HepG2 (cell line): ENCODE measurements around the gene ATG4B. TPM values are rescaled to one million over a fixed set of nuclear protein-coding genes. Genes with fewer than 3 reads are reported as not detected.

ENCODE experiments used
- ATF7-NPFF ChIP-seq: sonication (generic); formaldehyde crosslinking; IDR thresholded peaks from 2 replicates; pipeline ENCODE4 v1.8.1; 2023; ENCODE audit warnings: mild to moderate bottlenecking, low read depth, missing genetic modification reagents, moderate library complexity
- GATA4 ChIP-seq: sonication (generic); IDR thresholded peaks from 2 replicates; pipeline ENCODE4 v1.6.1; 2016; ENCODE audit warnings: antibody characterized with exemption, low read depth, borderline replicate concordance
- IRX3 ChIP-seq: sonication (generic); formaldehyde crosslinking; IDR thresholded peaks from 2 replicates; pipeline ENCODE4 v1.8.1; 2023; ENCODE audit warnings: mild to moderate bottlenecking, low read depth, missing genetic modification reagents, borderline replicate concordance
- MXD4 ChIP-seq: IDR thresholded peaks from 2 replicates; pipeline ENCODE4 v1.6.1; 2016; ENCODE audit warnings: mild to moderate bottlenecking, missing biosample characterization, missing genetic modification reagents
- NR3C1 ChIP-seq: sonication (generic); formaldehyde crosslinking; IDR thresholded peaks from 2 replicates; pipeline ENCODE4 v1.4.0; 2020; ENCODE audit warnings: missing genetic modification reagents
- POGZ ChIP-seq: sonication (generic); formaldehyde crosslinking; IDR thresholded peaks from 2 replicates; pipeline ENCODE4 v1.4.0; 2020; ENCODE audit warnings: mild to moderate bottlenecking, missing genetic modification reagents
- SETDB1 ChIP-seq: sonication (generic); formaldehyde crosslinking; IDR thresholded peaks from 2 replicates; pipeline ENCODE4 v1.5.1; 2020; ENCODE audit warnings: missing genetic modification reagents, mild to moderate bottlenecking, borderline replicate concordance
- TEAD3 ChIP-seq: optimal IDR thresholded peaks from 2 replicates; pipeline ENCODE3; 2016; ENCODE audit warnings: borderline replicate concordance
- WIZ ChIP-seq: sonication (generic); formaldehyde crosslinking; IDR thresholded peaks from 2 replicates; pipeline ENCODE4 v1.5.1; 2020; ENCODE audit warnings: mild to moderate bottlenecking, missing genetic modification reagents
- ZBTB8A ChIP-seq: sonication (generic); formaldehyde crosslinking; IDR thresholded peaks from 2 replicates; pipeline ENCODE4 v1.4.0; 2020; ENCODE audit warnings: mild to moderate bottlenecking, low read depth, missing genetic modification reagents, borderline replicate concordance
- ZNF558 ChIP-seq: sonication (generic); formaldehyde crosslinking; IDR thresholded peaks from 2 replicates; pipeline ENCODE4 v1.9.0; 2022; ENCODE audit warnings: mild to moderate bottlenecking, missing genetic modification reagents, borderline replicate concordance
- polyA plus RNA-seq, 8 experiments: library from polyadenylated mRNA; depleted of rRNA in 3 of 8; stranded (reverse) in 7 of 8; unstranded in 1 of 8; fragments of >200 nt; fragmentation: Illumina TruSeq in 4 of 8; extraction: Trizol in 4 of 8; gene quantifications; 2 replicates each; pipeline versions ENCODE4 v1.2.1 to v1.2.3, GENCODE V29; 2011 to 2016; ENCODE audit warnings: low read depth in 4 of 8, missing spikeins in 1 of 8, mixed read lengths in 1 of 8; ENCODE audit not compliant: insufficient read depth in 1 of 8
- total RNA-seq, 5 experiments: library from RNA; depleted of rRNA; stranded (reverse); fragments of >200 nt; fragmentation: Illumina TruSeq; extraction: Trizol; gene quantifications; 2 replicates each; pipeline ENCODE4 v1.2.3, GENCODE V29; 2016; ENCODE audit warnings: low read depth in 1 of 5
- TF ChIP-seq, protein P1 (sequence below): sonication (generic); formaldehyde crosslinking; IDR thresholded peaks from 2 replicates; pipeline ENCODE4 v1.4.0; 2020; ENCODE audit warnings: missing genetic modification reagents
- TF ChIP-seq, protein P2 (sequence below): sonication (generic); formaldehyde crosslinking; IDR thresholded peaks from 2 replicates; pipeline ENCODE4 v1.4.0; 2020; ENCODE audit warnings: missing genetic modification reagents, borderline replicate concordance
- TF ChIP-seq, protein P3 (sequence below): sonication (generic); formaldehyde crosslinking; IDR thresholded peaks from 2 replicates; pipeline ENCODE4 v1.4.0; 2020; ENCODE audit warnings: missing genetic modification reagents, mild to moderate bottlenecking, borderline replicate concordance
- TF ChIP-seq, protein P4 (sequence below): sonication (generic); formaldehyde crosslinking; IDR thresholded peaks from 2 replicates; pipeline ENCODE4 v1.5.1; 2020; ENCODE audit warnings: mild to moderate bottlenecking, missing genetic modification reagents, moderate library complexity

ATG4B gene
- total and polyA plus RNA-seq, 2 of the 13 experiments (the other 11 are each of a cell fraction or from before 2014, with no cell fraction given), result 95.5 to 239 TPM

DNA sequence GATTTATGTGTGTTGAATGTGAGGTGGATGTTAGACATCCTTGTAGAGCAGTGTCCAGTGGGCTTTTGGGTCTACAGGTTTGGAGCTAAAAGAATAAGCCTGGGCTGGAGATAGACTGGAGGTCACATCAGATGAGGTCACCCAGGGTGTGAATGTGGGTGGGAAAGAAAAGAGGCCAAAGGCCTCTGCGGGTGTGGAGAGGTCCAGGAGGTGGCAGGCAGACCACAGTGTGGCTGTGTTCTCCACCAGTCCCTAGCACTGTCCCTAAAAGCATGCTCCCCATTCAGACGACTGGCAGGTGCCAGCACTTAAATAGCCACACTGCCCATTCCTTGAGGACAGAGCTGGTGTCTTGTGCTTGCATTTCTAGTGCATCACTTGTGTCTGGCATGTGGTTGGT is 4.1 kb downstream of the ATG4B start (continued):
- TF ChIP-seq, protein P1, sequence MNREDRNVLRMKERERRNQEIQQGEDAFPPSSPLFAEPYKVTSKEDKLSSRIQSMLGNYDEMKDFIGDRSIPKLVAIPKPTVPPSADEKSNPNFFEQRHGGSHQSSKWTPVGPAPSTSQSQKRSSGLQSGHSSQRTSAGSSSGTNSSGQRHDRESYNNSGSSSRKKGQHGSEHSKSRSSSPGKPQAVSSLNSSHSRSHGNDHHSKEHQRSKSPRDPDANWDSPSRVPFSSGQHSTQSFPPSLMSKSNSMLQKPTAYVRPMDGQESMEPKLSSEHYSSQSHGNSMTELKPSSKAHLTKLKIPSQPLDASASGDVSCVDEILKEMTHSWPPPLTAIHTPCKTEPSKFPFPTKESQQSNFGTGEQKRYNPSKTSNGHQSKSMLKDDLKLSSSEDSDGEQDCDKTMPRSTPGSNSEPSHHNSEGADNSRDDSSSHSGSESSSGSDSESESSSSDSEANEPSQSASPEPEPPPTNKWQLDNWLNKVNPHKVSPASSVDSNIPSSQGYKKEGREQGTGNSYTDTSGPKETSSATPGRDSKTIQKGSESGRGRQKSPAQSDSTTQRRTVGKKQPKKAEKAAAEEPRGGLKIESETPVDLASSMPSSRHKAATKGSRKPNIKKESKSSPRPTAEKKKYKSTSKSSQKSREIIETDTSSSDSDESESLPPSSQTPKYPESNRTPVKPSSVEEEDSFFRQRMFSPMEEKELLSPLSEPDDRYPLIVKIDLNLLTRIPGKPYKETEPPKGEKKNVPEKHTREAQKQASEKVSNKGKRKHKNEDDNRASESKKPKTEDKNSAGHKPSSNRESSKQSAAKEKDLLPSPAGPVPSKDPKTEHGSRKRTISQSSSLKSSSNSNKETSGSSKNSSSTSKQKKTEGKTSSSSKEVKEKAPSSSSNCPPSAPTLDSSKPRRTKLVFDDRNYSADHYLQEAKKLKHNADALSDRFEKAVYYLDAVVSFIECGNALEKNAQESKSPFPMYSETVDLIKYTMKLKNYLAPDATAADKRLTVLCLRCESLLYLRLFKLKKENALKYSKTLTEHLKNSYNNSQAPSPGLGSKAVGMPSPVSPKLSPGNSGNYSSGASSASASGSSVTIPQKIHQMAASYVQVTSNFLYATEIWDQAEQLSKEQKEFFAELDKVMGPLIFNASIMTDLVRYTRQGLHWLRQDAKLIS, result no peak
- TF ChIP-seq ATF7-NPFF (CRISPR knock-in tag) (no peak), SETDB1 (CRISPR knock-in tag) (no peak), TEAD3 (CRISPR knock-in tag) (peak; percentile 15), ZBTB8A (CRISPR knock-in tag) (no peak), MXD4 (CRISPR knock-in tag) (no peak), WIZ (CRISPR knock-in tag) (no peak), POGZ (CRISPR knock-in tag) (no peak), ZNF558 (CRISPR knock-in tag) (no peak), NR3C1 (CRISPR knock-in tag) (no peak), IRX3 (CRISPR knock-in tag) (no peak), GATA4 (no peak)
- TF ChIP-seq, protein P2, sequence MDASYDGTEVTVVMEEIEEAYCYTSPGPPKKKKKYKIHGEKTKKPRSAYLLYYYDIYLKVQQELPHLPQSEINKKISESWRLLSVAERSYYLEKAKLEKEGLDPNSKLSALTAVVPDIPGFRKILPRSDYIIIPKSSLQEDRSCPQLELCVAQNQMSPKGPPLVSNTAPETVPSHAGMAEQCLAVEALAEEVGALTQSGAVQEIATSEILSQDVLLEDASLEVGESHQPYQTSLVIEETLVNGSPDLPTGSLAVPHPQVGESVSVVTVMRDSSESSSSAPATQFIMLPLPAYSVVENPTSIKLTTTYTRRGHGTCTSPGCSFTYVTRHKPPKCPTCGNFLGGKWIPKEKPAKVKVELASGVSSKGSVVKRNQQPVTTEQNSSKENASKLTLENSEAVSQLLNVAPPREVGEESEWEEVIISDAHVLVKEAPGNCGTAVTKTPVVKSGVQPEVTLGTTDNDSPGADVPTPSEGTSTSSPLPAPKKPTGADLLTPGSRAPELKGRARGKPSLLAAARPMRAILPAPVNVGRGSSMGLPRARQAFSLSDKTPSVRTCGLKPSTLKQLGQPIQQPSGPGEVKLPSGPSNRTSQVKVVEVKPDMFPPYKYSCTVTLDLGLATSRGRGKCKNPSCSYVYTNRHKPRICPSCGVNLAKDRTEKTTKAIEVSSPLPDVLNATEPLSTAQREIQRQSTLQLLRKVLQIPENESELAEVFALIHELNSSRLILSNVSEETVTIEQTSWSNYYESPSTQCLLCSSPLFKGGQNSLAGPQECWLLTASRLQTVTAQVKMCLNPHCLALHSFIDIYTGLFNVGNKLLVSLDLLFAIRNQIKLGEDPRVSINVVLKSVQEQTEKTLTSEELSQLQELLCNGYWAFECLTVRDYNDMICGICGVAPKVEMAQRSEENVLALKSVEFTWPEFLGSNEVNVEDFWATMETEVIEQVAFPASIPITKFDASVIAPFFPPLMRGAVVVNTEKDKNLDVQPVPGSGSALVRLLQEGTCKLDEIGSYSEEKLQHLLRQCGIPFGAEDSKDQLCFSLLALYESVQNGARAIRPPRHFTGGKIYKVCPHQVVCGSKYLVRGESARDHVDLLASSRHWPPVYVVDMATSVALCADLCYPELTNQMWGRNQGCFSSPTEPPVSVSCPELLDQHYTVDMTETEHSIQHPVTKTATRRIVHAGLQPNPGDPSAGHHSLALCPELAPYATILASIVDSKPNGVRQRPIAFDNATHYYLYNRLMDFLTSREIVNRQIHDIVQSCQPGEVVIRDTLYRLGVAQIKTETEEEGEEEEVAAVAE, result no peak
- TF ChIP-seq, protein P3, sequence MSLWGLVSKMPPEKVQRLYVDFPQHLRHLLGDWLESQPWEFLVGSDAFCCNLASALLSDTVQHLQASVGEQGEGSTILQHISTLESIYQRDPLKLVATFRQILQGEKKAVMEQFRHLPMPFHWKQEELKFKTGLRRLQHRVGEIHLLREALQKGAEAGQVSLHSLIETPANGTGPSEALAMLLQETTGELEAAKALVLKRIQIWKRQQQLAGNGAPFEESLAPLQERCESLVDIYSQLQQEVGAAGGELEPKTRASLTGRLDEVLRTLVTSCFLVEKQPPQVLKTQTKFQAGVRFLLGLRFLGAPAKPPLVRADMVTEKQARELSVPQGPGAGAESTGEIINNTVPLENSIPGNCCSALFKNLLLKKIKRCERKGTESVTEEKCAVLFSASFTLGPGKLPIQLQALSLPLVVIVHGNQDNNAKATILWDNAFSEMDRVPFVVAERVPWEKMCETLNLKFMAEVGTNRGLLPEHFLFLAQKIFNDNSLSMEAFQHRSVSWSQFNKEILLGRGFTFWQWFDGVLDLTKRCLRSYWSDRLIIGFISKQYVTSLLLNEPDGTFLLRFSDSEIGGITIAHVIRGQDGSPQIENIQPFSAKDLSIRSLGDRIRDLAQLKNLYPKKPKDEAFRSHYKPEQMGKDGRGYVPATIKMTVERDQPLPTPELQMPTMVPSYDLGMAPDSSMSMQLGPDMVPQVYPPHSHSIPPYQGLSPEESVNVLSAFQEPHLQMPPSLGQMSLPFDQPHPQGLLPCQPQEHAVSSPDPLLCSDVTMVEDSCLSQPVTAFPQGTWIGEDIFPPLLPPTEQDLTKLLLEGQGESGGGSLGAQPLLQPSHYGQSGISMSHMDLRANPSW (CRISPR knock-in tag), result no peak
- TF ChIP-seq, protein P4, sequence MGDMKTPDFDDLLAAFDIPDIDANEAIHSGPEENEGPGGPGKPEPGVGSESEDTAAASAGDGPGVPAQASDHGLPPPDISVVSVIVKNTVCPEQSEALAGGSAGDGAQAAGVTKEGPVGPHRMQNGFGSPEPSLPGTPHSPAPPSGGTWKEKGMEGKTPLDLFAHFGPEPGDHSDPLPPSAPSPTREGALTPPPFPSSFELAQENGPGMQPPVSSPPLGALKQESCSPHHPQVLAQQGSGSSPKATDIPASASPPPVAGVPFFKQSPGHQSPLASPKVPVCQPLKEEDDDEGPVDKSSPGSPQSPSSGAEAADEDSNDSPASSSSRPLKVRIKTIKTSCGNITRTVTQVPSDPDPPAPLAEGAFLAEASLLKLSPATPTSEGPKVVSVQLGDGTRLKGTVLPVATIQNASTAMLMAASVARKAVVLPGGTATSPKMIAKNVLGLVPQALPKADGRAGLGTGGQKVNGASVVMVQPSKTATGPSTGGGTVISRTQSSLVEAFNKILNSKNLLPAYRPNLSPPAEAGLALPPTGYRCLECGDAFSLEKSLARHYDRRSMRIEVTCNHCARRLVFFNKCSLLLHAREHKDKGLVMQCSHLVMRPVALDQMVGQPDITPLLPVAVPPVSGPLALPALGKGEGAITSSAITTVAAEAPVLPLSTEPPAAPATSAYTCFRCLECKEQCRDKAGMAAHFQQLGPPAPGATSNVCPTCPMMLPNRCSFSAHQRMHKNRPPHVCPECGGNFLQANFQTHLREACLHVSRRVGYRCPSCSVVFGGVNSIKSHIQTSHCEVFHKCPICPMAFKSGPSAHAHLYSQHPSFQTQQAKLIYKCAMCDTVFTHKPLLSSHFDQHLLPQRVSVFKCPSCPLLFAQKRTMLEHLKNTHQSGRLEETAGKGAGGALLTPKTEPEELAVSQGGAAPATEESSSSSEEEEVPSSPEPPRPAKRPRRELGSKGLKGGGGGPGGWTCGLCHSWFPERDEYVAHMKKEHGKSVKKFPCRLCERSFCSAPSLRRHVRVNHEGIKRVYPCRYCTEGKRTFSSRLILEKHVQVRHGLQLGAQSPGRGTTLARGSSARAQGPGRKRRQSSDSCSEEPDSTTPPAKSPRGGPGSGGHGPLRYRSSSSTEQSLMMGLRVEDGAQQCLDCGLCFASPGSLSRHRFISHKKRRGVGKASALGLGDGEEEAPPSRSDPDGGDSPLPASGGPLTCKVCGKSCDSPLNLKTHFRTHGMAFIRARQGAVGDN (CRISPR knock-in tag), result peak; percentile 62
